Inflammatory macrophage (primary cell): Measurements from ENCODE around the gene RNU6-1.

Experiments
- DNase-seq, 2 donors: peaks; one replicate each; pipeline ENCODE4 v3.0.0-alpha.2; 2020 to 2022

Gene RNU6-1

DNA sequence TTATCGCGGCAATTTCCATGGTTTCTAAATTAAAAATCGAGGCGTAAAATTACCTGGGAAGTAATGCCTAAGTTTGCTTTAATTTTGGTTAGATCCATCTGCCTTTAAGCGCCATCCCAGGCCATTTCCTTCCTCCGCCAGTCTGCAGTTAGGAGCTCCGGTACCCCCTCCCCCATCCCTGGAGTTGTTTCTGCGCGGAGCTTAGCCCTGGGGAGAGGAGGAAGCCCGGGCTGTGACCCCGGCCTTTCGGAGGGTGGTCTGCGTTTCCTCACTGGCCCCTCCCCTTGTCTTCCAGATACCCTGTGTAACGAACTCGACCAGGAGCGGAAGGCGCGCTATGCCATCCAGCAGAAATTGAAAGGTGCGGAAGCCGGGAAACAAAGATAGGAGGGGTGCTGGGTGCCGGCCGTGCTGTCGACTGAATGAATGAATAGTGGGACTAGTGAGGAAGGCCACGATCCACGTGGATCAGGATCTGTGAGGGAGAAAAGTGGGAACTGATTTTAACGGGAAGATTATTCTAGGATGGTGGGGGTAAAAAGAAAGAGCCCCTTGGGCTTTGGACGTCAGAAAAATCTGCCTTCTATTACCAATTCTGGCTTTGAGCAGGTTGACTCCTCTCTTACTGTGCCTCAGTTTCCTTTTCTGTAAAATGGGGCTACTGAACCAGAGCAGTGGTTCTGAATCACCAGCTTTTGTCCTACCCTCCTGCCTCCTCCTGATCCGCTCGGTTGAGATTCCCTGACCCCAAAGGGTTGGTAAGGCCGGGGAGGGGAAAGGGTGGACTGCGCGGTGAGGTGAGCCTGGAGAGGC is 6.7 kb downstream of the RNU6-1 start:
- DNase-seq: no peak

DNA sequence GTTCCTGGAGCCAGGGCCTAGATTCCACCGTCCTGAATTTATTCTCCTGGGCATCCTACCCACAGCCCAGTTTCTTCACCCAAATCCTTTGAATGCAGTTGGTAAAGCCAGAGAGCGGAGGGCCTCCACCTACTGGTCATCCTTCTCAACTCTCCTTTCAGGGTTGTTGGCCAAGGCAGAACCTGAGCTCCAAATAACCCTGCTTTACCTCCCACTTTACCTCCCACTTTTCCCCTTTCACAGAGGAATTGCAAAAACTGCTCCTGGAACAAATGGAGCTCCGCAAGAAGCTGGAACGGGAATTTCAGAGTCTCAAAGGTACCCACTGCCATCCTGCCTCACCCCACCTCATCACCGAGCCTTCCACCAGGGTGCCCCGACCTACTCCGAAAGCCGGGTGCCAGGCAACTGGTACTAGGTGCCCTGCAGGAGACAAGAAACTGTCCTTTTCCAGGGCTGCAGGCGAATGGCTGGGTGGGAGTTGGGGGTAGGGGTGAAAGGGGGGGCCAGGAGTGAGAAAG is 7.8 kb downstream of the RNU6-1 start:
- no peak for DNase-seq

DNA sequence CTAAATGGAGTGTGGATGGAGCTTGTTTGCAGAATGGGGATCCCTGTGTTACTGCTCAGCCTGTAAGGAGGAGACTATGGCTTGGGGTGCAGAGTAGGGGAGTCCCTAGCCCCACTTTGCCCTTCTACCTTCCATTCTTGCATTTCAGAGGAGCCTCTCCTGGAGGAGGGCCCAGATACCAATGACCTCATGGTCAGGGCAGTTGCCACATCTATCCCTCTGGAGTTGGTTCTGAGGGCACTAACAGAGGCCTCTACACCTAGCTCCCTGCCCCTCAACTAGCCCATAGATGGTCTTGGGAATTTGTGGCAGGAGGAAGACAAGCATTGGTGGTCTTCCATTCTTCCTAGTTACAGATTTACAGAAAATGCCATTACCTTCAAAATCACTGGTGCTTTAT is 8.5 kb downstream of the RNU6-1 start:
- no peak for DNase-seq

DNA sequence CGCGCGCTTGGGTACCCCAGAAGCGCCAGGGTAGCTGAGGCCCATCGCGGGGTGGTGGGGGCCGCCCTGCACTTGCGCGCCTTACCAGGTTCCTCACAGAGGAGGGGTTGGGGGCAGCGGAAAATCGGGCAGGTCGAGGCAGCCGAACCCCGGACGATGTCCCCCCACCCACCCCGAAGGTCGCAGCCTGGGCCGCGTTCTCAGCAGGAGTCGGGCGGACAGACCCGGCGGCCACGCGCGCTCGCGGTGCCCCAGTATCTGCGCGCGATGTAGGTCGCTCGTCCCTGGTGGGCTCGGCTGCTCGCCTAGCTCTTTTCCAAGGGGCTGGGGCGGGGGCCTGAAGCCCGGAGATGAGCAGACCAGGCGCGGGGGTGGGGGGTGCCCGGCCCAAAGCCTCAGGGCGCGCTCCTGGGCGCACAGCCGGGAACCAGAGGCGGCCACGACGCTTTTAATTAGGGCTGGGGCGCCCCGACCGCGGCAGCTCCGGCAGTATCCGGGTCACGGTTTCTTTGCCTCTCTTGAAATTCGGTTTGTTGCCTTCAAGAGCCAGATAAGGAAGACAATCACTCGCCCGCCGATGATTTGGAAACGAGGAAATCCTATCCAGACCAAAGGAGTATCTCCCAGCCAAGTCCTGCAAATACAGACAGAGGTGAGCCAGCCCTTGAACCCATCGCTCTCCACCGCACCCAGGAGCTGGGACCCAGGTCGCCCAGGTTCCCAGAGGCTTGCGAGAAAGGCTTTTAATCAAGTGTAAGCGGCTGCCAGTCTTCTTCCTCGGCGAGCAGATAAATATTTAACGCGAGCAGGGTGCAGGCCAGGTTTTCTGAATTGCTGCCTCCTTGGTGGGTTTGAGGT is 10.0 kb downstream of the RNU6-1 start:
- DNase-seq: no peak

DNA sequence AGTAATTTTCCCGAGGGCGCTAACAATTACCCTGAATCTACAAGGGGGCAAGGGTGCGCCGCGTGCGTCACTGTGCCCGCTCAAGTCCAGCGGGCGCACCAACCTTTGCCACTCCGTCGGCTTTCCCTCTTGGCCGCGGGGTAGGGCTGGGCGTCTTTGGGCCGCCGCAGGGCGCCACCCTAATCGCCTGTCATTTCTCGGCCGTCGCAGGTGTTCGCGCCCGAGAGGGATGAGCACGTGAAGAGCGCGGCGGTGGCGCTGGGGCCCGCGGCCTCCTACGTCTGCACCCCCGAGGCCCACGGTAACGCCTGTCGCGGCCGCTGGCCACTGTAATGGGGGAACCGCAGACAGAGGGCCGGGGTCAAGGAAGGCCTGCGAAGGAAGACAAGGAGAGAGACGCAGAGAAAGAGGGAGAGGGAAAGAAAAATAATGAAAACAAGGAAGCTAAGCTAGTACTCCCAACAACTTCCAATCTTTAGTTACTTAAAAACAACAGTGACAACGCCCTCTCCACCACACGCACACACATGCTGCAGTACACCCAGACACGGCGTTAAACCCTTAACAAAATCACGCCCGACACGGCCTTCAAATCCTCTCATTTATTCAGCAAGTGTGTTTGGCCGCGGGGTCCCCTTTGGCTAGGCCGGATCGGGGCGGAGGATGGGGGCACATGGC is 10.7 kb downstream of the RNU6-1 start:
- DNase-seq: no peak

DNA sequence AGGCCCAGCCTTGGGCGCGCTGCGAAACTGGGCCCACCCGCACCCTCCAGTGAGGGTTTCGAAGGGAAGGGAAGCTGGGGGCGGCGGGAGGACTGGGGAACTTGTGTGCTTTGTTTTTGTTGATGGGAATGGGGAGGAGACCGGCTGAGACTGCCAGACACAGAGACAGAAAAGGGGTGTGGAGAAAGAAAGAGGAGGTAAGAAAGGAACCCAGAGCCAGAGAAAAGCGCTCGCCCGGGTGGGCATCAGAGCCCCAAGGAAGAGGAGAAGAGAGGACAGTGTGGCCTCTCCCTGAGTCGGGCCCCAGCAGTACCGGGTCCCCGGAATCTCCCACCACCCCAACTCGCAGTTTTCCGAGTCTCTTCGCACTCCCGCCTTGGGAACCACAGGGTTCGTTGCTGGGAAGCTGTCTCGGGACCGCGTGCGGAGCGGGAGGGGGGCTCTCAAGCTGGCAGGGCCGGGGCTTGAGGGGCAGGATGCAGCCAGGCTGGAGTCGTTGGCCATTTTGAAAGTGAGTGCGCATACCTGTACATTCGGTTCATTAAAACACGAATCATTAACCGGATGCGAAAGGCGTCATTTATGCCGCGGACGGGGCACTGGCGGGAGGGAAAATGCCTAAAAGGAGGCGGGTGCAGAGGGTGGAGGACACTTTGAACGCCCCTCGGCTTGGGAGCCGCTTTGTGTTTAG is 11.4 kb downstream of the RNU6-1 start:
- DNase-seq: no peak

DNA sequence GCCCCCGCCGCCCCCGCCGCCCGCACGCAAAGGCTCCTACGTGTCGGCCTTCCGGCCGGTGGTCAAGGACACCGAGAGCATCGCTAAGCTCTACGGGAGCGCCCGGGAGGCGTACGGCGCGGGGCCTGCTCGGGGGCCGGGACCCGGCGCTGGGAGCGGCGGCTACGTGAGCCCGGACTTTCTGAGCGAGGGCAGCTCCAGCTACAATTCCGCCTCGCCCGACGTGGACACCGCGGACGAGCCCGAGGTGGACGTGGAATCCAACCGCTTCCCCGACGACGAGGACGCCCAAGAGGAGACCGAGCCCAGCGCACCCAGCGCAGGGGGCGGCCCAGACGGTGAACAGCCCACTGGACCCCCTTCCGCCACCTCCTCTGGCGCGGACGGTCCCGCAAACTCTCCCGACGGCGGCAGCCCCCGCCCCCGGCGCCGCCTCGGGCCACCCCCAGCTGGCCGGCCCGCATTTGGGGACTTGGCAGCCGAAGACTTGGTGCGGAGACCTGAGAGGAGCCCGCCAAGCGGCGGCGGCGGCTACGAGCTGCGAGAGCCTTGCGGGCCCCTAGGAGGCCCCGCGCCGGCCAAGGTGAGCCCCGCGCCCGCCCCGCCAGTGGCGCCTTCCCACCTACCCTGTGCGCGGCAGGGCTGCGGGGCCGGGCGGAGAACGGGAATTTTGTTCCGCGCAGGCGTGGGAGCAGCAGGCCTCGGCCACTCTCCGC is 12.1 kb downstream of the RNU6-1 start:
- no peak for DNase-seq

DNA sequence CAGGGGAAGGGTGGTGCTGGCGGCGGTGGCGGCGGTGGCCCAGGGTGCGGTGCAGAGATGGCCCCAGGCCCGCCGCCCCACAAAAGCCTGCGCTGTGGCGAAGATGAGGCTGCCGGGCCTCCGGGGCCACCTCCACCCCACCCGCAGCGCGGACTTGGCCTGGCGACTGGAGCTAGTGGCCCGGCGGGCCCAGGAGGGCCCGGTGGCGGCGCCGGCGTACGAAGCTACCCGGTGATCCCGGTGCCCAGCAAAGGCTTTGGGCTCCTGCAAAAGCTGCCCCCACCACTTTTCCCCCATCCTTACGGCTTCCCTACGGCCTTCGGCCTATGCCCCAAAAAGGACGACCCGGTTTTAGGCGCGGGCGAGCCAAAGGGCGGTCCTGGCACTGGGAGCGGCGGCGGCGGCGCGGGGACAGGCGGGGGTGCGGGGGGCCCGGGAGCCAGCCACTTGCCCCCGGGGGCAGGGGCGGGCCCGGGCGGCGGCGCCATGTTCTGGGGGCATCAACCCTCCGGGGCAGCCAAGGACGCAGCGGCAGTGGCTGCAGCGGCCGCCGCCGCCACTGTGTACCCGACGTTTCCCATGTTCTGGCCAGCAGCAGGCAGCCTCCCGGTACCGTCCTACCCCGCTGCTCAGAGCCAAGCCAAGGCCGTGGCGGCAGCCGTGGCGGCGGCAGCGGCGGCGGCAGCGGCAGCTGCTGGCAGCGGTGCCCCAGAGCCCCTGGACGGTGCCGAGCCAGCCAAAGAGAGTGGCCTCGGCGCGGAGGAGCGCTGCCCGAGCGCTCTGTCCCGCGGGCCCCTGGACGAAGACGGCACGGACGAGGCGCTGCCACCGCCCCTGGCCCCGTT is 12.9 kb downstream of the RNU6-1 start:
- DNase-seq: no peak

DNA sequence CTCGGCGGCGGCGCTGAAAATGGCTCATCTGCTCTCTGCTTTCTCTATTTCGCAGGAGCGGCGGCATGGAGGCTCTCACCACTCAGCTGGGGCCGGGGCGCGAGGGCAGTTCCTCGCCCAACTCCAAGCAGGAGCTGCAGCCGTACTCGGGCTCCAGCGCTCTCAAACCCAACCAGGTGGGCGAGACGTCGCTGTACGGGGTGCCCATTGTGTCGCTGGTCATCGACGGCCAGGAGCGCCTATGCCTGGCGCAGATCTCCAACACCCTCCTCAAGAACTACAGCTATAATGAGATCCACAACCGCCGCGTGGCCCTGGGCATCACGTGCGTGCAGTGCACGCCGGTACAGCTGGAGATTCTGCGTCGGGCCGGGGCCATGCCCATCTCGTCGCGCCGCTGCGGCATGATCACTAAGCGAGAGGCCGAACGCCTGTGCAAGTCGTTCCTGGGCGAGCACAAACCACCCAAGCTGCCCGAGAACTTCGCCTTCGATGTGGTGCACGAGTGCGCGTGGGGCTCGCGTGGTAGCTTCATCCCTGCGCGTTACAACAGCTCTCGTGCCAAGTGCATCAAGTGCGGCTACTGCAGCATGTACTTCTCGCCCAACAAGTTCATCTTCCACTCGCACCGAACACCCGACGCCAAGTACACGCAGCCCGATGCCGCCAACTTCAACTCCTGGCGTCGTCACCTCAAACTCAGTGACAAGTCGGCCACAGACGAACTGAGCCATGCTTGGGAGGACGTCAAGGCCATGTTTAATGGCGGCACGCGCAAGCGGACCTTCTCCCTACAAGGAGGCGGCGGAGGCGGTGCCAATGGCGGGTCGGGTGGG is 13.7 kb downstream of the RNU6-1 start:
- no peak for DNase-seq

DNA sequence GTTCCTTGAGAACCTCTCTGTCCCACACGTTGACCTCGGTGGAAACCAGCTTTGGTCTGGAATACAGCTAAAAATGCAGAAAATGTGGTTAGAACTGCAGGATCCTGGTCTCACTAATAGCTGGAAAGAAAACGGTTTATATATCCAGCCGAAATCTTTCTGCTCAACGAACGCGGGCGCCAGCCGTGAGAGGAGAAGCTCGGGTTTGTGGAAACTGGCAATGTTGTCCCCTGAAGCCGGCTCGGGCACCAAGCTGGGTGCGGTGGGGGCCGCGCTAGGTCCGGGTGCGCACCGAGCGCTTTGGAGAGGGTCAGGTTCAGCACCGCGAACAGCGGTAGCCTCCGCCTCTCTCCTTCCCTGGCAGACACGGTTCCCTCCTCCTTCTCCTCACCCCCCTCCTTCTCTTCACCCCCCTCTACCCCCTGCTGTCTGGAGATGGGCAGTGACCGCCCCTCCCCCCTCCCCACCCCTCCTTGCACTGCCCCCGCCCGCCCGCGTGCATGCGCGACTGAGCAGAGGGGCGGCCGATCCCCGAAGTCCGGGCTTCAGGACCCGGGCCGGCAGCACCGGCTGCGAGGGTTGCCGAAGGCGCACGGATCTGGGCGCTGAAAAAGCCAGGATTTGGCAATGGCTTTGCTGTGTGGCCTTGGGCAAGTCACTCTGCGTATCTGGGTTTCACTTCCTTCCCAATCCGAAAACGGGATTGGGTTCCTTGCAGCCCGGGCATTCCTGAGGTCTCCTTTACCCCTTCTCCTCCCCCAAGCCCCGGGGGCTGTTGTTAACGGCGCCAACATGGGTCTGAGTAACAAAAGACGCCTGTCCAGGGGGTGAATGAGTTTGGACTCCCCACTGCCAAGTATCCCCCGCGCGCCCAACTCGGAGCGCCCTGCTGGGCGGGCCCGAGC is 14.6 kb downstream of the RNU6-1 start, which contains the start of gene SKOR1:
Gene SKOR1, plus strand, starts transcription at position 534 of the 905 bp plus-strand sequence. Its CDS starts 94 bp downstream, at position 628.
- peak; percentile 30 to 31 for DNase-seq

DNA sequence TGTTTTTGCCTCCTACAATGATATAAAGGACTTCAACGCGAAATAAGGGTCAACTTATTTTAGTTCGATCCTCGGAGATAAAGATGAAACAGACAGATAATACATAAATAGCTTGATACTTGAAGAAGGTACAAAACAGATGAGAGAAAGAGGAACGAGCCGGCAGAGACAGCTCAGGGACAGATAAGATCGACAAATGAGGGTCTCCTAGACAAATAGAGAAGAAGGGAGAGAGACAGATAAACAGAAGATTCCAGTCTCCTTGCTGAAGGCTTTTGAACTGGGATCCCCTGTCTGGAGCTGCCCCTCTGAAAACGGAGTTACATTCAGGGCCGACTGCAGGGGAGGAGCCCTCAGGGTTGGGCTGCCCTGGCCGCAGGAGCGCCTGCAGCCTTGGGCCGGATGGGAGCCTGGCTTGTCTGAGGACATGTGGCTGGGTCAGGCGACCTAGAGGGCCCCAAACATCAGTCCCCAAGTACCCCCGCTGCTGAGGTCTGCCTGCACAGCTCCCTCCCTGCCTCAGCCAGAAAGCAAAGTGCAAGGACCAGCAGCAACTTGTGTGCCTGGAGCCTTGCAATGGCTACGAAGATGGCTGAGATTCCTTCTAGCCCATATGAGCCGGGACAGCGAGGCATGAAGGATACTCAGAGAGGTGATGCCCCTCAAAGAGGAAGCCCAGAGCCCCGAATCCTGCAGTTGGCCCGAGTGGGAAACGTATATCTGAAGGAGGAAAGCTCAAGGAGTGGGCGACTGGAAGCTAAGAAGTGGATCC is 15.5 kb downstream of the RNU6-1 start:
- no peak for DNase-seq

DNA sequence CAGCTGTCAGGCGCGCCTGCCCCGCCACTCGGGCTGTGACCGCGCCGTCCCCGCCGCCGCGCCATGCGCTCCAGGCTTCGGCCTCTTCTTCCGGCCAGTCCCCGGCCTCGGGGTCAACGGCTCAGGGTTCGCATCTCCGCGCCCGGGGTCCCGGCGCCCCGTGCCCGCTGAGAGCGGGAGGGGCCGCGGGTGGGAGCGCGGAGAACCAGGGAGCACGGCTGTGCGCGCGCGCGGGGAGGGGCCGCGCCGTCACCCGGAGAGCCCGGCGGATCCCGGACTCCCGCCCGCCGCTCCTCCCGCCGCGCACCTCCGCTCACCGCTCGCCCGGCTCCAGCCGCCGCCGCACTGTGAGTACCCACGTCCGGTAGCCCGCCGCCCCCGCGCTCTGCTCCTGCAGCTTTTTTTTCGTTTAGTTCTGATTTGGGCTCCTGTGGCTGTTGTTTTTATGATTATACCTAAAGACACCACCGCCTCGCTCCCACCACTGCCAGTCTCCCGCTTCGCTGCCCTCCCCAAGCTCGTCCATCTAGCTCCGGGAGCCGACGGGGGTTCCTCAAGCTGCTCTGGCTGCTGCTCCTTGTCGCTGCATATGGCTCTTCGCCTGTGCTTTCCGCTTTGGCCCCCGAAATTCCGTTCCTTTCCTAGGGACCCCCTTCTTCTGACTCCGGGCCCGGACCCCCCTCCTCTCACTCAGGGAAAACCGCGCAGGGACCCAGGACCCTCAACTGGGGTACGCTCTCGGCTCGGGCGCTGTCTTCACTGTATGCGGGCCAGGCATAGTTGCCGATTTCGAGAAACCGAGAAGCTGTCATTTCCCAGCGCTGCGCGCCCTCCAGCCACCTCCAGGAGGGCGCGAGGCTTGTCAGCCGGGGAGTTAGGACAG is 16.3 kb downstream of the RNU6-1 start:
- DNase-seq: no peak

DNA sequence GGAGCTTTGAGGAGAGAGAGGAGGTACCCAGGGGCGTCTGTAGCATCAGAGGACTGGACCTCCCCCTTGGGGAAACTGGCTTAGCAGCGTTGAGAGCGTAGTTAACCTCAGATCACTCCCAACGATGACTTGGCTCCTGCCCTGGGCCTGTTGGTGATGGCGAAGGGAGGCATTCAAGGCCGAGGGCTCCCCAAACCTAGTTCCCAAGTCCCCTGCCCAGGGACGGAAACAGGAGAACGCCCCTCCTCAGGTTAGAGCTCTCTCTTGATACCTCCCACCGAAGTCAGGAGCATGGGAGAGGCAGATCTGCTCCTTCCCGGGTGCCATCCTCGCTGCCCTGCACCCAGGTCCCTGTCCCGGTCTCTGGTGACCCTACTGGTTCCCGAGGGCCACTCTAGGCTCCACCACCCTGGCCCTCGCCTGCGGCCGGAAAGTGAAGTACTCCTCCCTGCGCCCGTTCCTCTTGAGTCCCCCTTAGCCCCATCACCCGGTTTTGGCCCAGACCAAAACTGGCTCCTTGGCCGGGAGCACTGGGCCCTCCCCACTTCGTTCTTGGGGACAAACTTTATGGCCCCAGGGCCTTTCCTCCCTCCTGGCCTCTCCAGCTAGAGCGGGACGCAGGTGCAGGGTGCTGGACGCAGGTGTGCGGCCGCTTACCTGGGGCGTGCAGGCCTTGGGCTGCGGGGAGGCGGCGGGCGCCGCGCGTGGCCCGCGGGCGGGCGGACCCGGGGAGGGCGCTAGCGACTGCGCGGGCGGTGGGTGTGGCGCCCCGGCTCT is 17.1 kb downstream of the RNU6-1 start:
- DNase-seq: no peak

DNA sequence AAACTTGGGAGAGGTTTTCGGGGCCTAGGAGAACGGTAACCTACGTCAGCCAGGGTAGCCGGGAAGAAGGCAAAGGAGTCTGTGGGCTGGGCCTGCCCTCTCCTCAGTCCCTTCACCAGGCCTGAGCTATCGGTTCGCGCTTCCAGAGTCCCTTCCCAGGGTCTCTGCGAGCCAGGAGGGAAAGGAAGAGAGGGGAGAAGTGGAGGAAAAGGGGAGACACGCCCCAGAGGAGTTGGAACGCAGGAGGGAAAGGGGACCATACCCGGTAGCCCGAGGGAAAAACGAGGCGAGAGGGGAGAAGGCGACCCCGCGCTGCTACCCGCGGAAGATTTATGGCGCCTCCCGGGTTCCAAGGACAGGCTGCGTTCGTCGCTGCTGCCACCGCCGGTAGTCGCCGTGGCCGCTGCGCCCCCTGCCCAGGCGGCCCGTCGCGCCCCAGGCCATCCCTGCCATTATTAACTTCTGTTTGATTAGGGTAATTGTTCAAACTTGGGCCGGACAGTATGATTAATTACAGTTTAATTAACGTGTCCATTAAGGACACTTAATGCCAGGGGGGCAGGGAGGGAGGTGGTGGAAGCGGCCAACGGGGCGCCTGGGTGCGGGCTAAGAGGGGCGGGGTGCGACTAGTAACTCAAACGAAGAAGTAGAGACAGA is 17.9 kb downstream of the RNU6-1 start:
- DNase-seq: no peak
